GM21515 (cell line): Measurements from ENCODE around the gene CETP.
"Not testable (repeated sequence)": the region's sequence is repeated elsewhere in the genome, so short reads cannot be mapped to it uniquely, and the experiment has no call there.

Experiments
- ATAC-seq: cut with Tn5 transposase; IDR thresholded peaks from one replicate; pipeline ENCODE4 v1.9.1; 2021; ENCODE audit not compliant: unreplicated experiment

CETP gene

DNA sequence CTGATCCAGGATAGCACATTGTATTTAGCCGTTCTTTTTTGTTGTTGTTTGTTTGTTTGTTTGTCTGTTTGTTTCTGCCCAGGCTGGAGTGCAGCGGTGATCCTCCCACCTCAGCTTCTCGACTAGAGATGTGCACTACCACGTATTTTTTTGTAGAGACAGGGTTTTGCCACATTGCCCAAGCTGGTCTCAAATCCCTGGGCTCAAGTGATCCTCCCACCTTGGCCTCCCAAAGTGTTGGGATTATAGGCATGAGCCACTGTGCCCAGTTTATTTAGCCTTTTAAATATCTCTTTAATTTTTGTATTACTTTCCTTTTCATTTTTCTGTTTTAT lies 18.4 kb downstream of the CETP start:
- ATAC-seq: no peak

- ATAC-seq: no peak
Measured at GRCh38 chr16:56980792-56981724, 19.3 kb downstream of the CETP start.

GRCh38 chr16:56981729-56982271 lies 20.1 kb downstream of the CETP start:
- ATAC-seq: no peak

DNA sequence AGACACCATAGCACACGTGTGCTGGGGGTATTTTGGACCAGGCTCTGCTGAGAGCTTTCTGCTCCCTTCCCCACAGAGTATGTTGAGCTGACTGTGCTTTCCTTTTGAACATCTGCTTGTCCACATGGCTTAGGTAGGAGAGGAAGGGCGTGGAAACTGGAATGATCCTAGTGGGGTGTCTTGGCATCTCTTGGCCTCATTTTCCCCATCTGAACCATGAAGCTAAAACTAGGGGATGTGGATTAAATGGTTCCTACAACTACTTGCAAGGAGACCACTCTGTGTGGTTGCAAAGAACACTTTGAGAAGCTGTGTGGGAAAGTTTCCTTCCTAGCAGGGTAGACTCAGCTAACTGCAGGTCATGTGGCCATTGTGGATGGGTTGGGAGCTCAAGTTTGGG lies 20.9 kb downstream of the CETP start:
- no peak for ATAC-seq

GRCh38 chr16:56983211-56983751 lies 21.5 kb downstream of the CETP start:
- no peak for ATAC-seq

DNA sequence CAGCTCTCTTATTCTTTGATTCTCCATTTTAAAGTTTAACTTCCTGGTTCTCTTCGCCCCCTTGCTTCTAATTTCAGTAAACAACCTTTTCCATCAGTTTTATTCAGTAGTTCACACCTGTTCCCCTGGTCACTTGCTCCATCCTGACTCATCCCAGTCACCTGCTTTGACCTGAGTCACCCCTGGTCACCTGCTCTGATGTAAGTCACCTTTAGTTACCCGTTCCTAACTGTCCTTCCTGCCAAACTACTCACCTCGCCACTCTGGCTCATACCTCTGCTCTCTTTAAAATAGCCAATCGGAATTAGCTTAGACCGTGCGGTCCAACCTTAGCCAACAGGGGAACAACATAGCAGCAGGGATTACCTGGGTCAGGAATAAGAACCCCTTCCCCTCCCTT lies 22.9 kb downstream of the CETP start:
- no peak for ATAC-seq

DNA sequence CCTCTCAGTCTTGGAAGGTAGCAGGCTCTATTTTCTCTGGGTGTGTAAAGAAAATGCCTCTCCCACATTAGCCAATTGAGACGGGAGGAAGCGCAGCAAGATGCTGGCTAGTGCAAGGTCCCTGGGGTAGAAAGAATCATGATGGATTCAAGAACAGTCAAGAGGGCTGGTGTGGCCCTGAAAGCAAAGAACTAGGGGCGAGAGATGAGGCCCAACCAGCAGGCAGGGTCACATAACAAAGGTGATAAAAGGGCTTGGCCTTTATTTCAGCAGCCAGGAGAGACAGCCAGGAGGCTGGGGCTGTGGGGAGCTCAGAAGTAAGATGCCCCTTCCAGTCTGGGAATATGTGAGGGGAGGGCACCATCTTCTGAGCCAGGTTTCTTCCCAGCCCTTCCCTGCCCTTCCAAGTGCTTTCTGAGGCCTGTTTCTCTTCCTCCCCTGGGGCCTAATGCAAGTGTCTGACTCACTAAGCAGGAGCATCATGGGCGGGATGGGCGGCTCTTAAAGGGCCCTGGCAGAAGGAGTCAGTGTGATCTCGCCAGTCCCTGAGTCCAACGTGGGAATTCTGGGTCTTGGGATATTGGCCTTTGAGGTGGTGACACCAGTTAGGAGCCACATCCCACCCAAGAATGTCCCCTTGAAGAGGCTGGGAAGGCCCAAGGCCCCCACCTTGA lies 23.7 kb downstream of the CETP start:
- ATAC-seq: no peak

DNA sequence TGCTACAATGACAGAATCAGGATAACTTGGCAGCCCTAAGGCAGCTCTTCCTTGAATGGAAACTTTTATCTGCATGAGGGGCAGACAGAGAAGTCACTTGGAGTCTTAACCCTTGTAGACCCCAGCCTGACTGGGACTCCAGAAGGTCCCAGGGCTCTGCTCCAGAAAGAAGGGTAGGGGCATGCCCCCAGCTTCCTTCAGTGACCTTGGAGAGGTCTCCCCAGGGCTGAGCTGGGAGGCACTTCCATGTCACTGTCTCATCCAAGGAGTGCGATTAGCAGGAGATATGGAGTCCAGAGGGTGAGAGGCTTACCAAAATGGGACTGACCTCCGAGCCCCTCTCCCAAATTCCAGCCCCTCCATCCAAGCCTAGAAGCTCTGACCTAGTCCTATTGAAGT lies 24.2 kb downstream of the CETP start:
- no peak for ATAC-seq

DNA sequence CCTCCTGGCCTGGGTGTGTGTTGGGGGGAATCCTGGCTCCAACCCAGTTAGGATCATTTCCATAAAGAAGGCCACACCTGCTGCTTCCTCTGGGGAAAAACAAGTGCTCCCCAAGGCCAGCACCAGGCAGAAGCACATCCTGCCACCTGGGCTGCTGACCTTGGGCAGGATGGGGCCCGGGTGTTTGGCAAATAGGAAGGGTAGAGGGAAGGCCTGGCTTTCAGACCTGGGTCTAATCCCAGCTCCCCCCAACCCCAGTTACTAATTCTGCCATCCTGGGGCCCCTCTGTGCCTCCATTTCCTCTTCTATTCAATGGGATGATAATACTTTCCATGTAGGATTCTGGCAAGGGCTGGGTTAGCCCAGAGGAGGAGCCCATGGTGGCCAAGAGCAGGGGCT lies 24.6 kb downstream of the CETP start:
- no peak for ATAC-seq

DNA sequence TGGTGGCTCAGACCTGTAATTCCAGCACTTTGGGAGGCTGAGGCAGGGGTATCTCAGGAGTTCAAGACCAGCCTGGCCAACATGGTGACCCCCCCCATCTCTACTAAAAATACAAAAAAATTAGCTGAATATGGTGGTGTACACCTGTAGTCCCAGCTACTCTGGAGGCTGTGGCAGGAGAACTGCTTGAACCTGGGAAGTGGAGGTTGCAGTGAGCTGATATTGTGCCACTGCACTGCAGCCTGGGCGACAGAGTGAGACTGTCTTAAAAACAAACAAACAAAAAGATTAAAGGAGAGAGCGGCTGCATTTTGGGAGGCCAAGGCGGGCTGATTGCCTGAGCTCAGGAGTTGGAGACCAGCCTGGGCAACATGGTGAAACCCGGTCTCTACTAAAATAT lies 25.2 kb downstream of the CETP start:
- not testable (repeated sequence) for ATAC-seq

DNA sequence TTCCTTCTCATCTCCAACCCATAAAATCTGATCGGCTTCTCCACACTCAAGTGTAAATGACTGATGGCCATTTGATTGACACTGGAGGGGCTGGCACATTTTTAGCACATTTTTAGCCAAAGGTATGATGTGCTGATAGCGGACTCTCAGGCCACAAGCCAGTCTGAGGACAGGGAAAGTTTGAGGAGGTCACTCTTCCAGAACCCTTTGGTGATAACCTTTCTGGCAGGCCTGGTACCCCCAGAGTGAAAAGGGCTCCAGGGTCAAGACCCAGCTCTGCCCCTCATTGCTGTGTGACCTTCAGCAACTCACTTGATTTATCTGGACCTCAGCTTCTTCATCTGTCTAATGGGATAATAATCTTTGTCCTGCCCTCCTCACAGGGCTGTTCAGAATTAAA lies 25.9 kb downstream of the CETP start:
- ATAC-seq: no peak

- ATAC-seq: no peak
Measured at GRCh38 chr16:56988161-56988947, 26.6 kb downstream of the CETP start.

GRCh38 chr16:56988948-56989945 lies 27.5 kb downstream of the CETP start, which contains the start of gene NLRC5:
Gene NLRC5, plus strand, starts transcription at chr16:56989557. Its CDS starts 31,156 bp downstream, at chr16:57020713.
- peak; percentile 56 for ATAC-seq

DNA sequence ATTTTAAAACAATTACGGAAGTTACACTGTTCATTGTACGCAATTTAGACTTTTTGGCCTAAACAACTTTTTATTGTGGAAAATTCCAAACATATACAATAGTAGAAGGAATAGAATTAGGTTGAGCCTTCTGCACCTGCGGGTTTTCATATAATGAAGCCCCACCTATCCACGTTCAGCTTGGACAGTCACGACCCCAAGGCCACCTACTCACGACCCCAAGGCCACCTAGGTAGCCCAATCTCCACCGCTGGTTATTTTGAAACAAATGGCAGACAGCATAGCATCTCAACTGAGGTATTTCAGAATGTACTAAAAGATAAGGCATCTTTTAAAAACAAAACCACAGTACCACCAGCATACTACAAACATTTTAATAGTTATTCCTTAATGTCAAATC lies 28.2 kb downstream of the CETP start:
- no peak for ATAC-seq

GRCh38 chr16:56990407-56991286 lies 28.9 kb downstream of the CETP start:
- no peak for ATAC-seq

- not testable (repeated sequence) for ATAC-seq
Measured at GRCh38 chr16:56992431-56992830, 30.7 kb downstream of the CETP start.

DNA sequence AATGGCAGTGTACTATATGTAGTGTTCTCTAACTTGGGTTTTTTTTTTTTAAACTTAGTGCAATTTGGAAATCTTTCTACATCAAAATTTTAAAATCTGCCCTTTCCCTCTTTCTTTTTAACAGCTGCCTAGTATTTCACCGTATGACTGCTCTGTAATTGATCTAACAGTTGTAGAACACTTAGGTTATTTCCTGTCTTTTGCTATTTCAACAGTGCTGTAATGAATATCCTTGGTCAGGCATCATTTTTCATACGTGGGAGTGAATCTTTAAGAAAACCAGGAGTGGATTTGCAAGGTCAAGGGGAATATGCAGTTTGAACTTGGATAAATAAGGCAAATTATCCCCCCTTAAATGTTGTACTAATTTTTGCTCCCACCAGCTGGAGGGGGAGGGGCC lies 31.5 kb downstream of the CETP start:
- ATAC-seq: no peak

- ATAC-seq: no peak
Measured at GRCh38 chr16:56994311-56994710, 32.6 kb downstream of the CETP start.
